Measurements from ENCODE around the gene CFAP99.

Gene CFAP99

DNA sequence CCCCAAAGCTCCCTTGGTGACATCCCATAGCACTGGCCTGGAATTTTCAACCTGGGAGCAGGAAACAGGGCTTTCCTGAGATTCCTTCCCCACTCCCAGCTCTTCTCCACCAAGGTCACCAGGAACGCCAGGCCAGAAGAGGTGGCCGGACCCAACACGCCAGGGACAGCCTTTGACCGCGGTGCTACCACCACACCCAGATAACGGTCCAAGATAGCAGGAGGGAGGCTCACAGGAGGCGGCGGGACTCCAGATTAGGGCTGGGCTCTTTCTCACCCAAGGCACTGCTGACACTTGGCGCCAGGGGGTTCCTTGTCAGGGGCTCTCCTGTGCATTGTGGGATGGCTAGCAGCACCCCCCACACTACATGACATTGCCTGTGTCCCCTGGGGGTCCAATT, 23.2 kb upstream of the CFAP99 start:
- no peak for ATAC-seq
- TF ChIP-seq BACH2 (CRISPR knock-in tag; IDR thresholded peaks at IDR 0.05; ENCODE audit: borderline replicate concordance), result no peak

DNA sequence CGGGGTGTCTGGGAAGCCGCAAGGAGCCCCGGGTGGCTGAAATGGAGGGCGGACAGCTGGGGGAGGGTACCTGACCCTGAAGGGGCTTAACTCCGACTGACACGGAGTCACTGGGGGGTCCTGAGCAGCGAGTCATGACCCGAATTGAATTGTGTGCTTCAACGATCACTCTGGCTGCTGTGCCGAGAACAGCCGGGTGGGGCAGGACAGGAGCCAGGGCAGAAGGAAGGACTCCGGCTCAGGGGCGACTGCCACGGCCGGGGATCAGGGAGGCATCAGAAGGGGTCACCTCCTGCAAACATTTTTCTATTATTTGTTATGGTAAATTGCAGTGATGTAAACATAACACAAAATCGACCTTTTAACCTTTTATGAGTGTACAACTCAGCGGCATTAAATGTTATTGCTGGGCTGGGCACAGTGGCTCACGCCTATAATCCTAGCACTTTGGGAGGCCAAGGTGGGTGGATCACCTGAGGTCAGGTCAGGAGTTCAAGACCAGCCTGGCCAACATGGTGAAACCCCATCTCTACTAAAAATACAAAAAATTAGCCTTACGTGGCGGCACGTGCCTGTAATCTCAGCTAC, 21.9 kb upstream of the CFAP99 start:
- ATAC-seq, result no peak
- TF ChIP-seq ZFP3 (CRISPR knock-in tag; IDR thresholded peaks at IDR 0.05), result no peak
- TF ChIP-seq CREB5 (CRISPR knock-in tag; IDR thresholded peaks at IDR 0.05; ENCODE audit: low read depth), result no peak
- no peak for TF ChIP-seq GLIS3 (CRISPR knock-in tag; IDR thresholded peaks at IDR 0.05)
- no peak for TF ChIP-seq PPARA (CRISPR knock-in tag; IDR thresholded peaks at IDR 0.05; ENCODE audit: borderline replicate concordance)
- no peak for TF ChIP-seq SNAI2 (CRISPR knock-in tag; IDR thresholded peaks at IDR 0.05)
- no peak for TF ChIP-seq ZNF70 (CRISPR knock-in tag; IDR thresholded peaks at IDR 0.05)
- TF ChIP-seq, protein P1, sequence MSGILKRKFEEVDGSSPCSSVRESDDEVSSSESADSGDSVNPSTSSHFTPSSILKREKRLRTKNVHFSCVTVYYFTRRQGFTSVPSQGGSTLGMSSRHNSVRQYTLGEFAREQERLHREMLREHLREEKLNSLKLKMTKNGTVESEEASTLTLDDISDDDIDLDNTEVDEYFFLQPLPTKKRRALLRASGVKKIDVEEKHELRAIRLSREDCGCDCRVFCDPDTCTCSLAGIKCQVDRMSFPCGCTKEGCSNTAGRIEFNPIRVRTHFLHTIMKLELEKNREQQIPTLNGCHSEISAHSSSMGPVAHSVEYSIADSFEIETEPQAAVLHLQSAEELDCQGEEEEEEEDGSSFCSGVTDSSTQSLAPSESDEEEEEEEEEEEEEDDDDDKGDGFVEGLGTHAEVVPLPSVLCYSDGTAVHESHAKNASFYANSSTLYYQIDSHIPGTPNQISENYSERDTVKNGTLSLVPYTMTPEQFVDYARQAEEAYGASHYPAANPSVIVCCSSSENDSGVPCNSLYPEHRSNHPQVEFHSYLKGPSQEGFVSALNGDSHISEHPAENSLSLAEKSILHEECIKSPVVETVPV (CRISPR knock-in tag; IDR thresholded peaks at IDR 0.05), result no peak
- no peak for TF ChIP-seq ZC3H10 (CRISPR knock-in tag; IDR thresholded peaks at IDR 0.05)
- TF ChIP-seq TOX (CRISPR knock-in tag; IDR thresholded peaks at IDR 0.05; ENCODE audit: borderline replicate concordance), result no peak
- TF ChIP-seq ZNF8 (CRISPR knock-in tag; IDR thresholded peaks at IDR 0.05), result no peak
- TF ChIP-seq, protein P2, sequence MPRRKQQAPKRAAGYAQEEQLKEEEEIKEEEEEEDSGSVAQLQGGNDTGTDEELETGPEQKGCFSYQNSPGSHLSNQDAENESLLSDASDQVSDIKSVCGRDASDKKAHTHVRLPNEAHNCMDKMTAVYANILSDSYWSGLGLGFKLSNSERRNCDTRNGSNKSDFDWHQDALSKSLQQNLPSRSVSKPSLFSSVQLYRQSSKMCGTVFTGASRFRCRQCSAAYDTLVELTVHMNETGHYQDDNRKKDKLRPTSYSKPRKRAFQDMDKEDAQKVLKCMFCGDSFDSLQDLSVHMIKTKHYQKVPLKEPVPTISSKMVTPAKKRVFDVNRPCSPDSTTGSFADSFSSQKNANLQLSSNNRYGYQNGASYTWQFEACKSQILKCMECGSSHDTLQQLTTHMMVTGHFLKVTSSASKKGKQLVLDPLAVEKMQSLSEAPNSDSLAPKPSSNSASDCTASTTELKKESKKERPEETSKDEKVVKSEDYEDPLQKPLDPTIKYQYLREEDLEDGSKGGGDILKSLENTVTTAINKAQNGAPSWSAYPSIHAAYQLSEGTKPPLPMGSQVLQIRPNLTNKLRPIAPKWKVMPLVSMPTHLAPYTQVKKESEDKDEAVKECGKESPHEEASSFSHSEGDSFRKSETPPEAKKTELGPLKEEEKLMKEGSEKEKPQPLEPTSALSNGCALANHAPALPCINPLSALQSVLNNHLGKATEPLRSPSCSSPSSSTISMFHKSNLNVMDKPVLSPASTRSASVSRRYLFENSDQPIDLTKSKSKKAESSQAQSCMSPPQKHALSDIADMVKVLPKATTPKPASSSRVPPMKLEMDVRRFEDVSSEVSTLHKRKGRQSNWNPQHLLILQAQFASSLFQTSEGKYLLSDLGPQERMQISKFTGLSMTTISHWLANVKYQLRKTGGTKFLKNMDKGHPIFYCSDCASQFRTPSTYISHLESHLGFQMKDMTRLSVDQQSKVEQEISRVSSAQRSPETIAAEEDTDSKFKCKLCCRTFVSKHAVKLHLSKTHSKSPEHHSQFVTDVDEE (CRISPR knock-in tag; IDR thresholded peaks at IDR 0.05), result no peak
- no peak for TF ChIP-seq POU6F1 (CRISPR knock-in tag; IDR thresholded peaks at IDR 0.05; ENCODE audit: borderline replicate concordance, low read depth)
- no peak for TF ChIP-seq BACH2 (CRISPR knock-in tag; IDR thresholded peaks at IDR 0.05; ENCODE audit: borderline replicate concordance)
- no peak for TF ChIP-seq OSR1 (CRISPR knock-in tag; IDR thresholded peaks at IDR 0.05)

DNA sequence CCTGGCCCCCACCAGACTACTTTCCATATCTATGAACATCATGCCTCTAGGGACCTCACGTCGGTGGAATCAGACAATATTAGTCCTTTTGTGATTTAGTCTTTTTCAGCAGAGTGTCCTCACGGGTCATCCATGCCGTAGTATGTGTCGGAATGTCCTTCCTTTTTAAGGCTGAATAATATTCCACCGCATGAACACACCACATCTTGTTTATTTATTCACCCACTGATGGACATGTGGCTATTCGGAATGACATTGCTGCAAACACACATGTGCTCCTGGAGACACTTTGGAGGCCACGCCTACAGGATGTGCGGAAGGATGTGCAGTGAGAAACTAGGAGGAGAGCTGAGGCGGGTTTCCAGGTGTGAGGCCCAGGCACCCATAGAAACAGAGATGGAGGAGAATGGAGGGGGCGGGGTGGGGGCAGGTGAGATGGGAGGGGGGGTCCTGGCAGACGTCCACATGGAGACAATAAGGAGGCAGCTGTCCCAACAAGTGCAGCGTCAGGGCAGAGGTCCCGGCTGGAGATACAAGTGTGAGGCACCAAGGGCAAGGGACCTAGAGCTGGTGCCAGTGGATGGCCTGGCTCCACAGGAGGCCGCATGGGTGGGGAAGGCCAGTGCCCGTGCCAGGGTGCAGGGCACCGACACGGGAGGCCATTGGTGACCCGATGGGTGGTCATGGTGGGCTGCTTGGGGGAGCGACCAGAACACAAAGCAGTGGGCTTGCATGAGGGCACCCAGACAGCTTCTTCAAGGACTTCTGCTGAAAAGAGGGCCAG, 21.0 kb upstream of the CFAP99 start:
- ATAC-seq, result no peak
- no peak for TF ChIP-seq POU6F1 (CRISPR knock-in tag; IDR thresholded peaks at IDR 0.05; ENCODE audit: borderline replicate concordance, low read depth)
- TF ChIP-seq, protein P2 (CRISPR knock-in tag; IDR thresholded peaks at IDR 0.05), result no peak
- TF ChIP-seq TOX (CRISPR knock-in tag; IDR thresholded peaks at IDR 0.05; ENCODE audit: borderline replicate concordance), result no peak
- no peak for TF ChIP-seq TCF4 (CRISPR knock-in tag; IDR thresholded peaks at IDR 0.05; ENCODE audit: borderline replicate concordance)

Data from SK-N-SH treated with all-trans-retinoic acid at 6 μM for 48 hours (cell line).